ENCODE data around the gene PBX1. TPM values are rescaled to one million over a fixed set of nuclear protein-coding genes. Genes with fewer than 3 reads are reported as not detected.
A peak's percentile ranks its signal among the peaks of the same experiment; 100 is the strongest.

PBX1 gene
- polyA plus RNA-seq, 3 donors: 0.07 TPM; not detected in 2

- intact Hi-C loops (cut with micrococcal nuclease): no loop called here
- no peaks in the 10 kb centered on the region for H3K36me3 ChIP-seq (replicated peaks in 1 of 2; ENCODE audit: control insufficient read depth in 1 of 2, insufficient read depth in 2 of 2, low read length in 2 of 2)
- peaks cover 0 to 12% (median 6%) of the 10 kb centered on the region in 7 donors for H3K9me3 Mint-ChIP-seq
These were observed 154.6 kb downstream of the PBX1 start for GRCh38 chr1:164713456-164714207.

More at GRCh38 chr1:164713456-164714207, 154.6 kb downstream of the PBX1 start:
- Histone ChIP-seq H3K4me2 (replicated peaks; ENCODE audit: extremely low read depth, low read length, poor library complexity, severe bottlenecking) (no peak overlapping the region), H3K4me1 (ENCODE audit: control insufficient read depth in 1 of 2, insufficient read depth in 2 of 2, low read length in 2 of 2) (peaks cover 33 to 34% of the 10 kb centered on the region in 2 donors), H3K27ac (ENCODE audit: low read depth in 1 of 2, low read length in 2 of 2) (no peak overlapping the region), H2AFZ (ENCODE audit: insufficient read depth, low read depth, low read length, poor library complexity, severe bottlenecking) (no peak overlapping the region), H3K9me3 (replicated peaks in 1 of 2; ENCODE audit: control insufficient read depth in 1 of 2, insufficient read depth in 1 of 2, low read length in 2 of 2) (no peaks in the 10 kb centered on the region), H4K20me1 (ENCODE audit: insufficient read depth, low read length) (no peaks in the 10 kb centered on the region), H3K79me2 (ENCODE audit: insufficient read depth, low read length) (no peaks in the 10 kb centered on the region), H3K27me3 (ENCODE audit: control insufficient read depth in 2 of 2, insufficient read depth in 2 of 2, low read length in 2 of 2) (peaks cover 48 to 55% of the 10 kb centered on the region in 2 donors), H3K9ac (ENCODE audit: insufficient read depth, low read length, poor library complexity, severe bottlenecking) (no peak overlapping the region), H3K4me3 (replicated peaks in 1 of 3; ENCODE audit: low read depth in 2 of 3, low read length in 3 of 3) (no peak overlapping the region)
- Mint-ChIP-seq H3K36me3 (peaks cover 7 to 30% of the 10 kb centered on the region in 2 donors), H3K4me3 (peak overlapping the region in 1 of 2 donors; percentile 71), H3K27ac (peak overlapping the region in 1 of 7 donors; percentile 41), H3K4me1 (peaks cover 65% of the 10 kb centered on the region), H3K27me3 (ENCODE audit: low read depth in 3 of 3) (peaks cover 49 to 70% (median 65%) of the 10 kb centered on the region in 3 donors)
- WGBS (ENCODE audit: insufficient coverage): no CpG with 5 or more reads among the region's 5 CpGs
- TF ChIP-seq CTCF (IDR thresholded peaks at IDR 0.05): no peak
- DNase-seq: peak in 1 of 3 donors; percentile 7

Measured in CD14-positive monocyte (primary cell).